A204.1 (cell line): Measurements from ENCODE around the gene COL20A1.
"Not testable (repeated sequence)": the region's sequence is repeated elsewhere in the genome, so short reads cannot be mapped to it uniquely, and the experiment has no call there.

Source experiments
- FAIRE-seq: peaks from 2 replicates; lab custom pipeline; 2012; peaks lifted over from hg19 to GRCh38; lab: Jason Lieb, UNC

The COL20A1 gene

DNA sequence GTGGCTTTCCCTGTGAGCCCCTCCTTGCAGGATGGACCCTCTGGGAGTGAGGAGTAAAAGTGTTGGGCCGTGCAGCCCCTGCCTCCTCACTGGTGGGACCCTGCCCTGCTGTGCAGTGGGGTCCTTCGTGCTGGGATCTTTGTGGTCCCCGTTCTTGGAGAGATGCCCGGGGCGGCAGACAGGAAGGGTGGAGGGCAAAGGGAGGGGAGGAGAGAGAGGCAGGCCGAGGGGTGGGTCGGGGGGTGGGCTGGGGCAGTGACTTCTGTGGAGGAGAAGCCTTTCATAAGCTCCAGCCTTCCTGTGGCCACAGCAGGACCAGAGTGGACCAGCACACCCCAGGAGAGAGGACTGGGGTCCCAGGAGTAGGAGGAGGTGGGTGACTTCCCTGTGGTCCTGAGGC lies at the start of gene COL20A1:
Gene COL20A1, plus strand, starts transcription at position 283 of the 400 bp plus-strand sequence. CDS start 1,922 bp downstream, outside the sequence.
- FAIRE-seq: no peak

DNA sequence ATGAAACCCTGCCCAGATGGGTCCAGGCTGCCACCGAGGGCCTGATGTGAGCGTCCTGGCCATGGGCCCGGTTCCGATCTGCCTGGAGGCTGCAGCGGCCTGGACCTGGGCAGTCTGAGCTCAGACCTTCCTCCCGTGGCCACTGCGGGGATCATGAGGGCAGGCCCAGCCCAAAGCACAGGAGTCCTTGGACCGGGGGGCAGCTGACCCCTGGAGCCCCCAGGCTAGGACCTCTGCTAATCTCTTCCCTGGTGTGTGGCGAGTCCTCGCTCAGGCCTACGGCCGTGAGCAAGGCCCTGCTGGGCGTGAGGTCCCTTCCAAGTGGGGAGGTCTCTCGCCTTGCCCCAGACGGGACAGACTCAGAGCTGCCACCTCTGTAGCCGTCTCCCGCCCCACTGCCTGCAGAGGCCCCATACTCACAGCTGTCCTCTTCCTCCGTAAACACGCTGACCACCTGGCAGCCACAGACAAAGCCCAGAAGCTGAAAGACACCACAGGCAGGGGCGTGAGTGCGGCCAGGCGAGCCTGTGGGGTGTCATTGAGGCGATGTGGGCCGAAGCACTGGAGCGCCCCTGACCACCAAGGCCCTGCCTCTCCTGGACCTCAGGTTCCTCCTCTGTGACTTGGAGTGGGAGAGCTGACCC lies 49.3 kb upstream of the COL20A1 start:
- FAIRE-seq: no peak

DNA sequence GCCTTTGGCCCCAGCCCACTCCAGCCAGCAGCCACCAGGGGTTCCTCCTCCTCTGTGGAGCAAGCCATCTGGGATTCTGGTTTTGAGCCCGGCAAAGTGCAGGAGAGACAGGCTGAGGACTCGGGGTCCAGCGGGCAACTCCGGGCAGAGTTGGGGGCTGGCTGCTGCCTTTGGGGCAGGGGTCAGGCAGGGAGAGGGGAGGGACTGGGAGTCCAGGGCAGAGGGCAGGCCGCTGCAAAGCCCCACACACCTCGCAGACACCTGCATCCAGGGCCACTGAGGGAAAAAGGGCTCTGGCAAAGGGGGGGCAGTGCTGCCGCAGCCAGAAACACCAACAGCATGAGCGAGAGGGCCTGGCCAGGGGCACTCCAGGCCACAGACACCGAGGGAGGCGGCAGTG lies 48.5 kb upstream of the COL20A1 start:
- FAIRE-seq: no peak

DNA sequence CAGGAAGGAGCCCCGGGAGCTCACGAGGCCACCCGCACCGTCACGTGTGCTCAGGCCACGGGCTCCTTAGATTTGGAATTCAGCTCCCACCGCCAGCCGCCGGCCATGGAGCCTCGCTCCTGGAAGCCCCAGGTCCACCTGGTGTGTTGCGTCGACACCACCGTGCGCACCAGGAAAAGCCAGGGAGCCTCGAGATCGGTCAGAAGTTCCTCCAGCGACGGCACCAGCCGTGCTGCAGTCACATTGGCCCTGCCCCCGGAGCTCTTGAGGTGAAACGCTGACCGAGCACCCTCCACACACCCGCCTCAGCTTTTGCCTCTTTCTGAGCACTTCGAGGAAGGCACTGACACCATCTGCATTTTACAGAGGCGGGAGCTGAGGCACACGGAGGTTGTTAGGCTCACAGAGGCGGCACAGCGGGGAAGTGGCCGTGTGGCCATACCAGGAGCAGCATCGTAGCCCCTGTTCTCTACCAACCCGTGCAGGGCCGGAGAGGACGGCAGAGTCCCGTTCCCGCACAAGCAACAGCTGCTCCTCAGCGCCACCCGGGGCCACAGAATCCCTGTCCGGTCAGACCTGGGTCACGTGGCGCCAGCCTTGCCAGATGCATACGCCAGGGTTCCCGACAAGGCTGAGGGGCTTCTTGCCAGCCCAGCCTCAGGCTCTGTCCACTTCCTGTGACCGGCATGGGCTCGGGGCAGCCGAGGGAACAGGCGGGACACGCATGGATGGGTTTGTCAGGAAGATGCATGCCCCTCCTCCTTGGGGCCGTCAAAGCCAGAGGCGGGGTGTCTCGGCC lies 46.3 kb upstream of the COL20A1 start:
- FAIRE-seq: no peak

DNA sequence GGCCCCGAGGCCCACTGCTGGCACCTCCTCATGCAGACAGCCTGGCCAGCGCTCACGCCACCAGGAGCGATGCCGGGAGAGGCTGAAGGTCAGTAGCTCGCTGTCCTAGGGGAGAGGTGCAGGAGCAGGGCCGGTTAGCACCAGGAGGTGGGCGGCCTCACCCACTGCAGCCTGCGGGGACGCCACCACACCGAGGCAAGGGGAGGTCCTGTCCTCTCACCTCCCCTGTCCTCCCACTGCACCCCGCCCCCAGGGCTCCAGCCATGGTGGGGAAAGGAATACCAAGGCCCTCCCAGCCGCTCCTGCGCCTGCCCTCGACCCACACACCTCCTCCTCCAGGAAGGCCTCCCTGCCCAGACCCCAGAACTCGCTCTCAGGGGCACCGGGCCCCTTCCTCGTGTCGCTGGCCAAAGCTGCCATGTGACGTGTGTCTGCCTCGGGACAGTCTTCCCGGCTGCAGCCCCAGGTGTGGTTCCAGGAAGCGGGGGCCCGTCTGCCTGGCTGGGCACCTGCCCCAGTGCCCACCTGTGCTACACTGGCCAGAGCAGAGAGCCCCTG lies 45.2 kb upstream of the COL20A1 start:
- no peak for FAIRE-seq

DNA sequence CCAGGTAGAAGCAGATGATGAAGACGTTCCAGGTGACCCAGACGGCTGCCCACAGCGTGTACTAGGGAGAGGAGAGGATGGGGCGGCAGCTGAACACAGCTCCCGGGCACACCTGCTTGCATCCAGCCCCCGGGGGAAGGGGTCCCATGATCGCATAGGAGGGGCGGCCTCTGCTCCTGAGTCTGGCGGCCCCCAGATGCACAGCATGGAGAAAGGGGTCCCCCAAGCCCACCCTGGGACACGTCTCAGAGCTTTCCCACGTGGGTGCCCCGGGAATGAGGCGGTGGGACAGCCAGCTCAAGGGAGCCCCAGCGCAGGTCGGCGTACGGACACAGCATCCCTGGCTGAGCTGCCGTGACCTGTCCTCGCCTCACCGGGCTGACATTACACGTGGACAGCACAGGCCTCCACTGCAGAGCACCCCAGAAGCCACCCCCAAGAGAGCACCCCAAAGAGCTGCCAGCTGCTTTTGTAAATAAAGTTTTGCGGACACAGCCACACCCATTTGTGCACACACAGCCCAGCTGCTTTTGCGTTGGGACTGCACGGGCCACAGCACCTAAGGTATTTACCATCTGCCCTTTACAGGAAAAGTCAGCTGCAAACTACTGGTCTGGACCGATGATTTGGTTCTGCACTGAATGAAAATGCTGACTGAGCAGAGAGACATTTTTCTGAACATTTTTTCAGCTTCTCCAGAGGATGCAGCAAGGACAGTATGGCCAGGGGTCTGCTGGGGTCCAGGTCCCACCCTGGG lies 44.0 kb upstream of the COL20A1 start:
- FAIRE-seq: no peak

DNA sequence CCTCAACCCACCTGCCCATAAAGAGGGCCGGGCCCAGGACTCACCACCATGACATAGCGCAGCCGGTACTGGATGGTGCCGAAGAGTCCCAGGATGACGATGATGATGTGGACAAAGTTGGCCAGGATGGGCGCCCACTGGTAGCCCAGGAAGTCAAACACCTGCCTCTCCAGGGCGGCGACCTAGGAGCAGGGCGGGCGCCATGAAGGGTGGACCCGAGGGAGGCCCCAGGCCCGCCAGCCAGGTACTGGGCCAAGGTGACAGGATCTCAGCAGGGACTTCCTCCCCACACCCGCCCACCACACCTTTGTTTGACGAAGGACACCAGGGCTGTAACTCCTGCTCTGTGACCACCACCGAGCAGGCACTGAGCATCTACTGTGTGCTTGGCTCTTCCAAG lies 43.1 kb upstream of the COL20A1 start:
- no peak for FAIRE-seq

DNA sequence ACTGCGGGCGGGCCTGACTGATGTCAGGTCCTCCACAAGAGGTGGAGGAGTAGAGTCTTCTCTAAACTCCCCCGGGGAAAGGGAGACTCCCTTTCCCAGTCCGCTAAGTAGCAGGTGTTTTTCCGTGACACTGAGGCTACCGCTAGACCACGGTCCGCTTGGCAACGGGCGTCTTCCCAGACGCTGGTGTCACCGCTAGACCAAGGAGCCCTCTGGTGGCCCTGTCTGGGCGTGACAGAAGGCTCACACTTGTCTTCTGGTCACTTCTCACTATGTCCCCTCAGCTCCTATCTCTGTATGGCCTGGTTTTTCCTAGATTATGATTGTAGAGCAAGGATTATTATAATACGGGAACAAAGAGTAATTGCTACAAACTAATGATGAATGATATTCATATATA lies 41.6 kb upstream of the COL20A1 start:
- FAIRE-seq: not testable (repeated sequence)

DNA sequence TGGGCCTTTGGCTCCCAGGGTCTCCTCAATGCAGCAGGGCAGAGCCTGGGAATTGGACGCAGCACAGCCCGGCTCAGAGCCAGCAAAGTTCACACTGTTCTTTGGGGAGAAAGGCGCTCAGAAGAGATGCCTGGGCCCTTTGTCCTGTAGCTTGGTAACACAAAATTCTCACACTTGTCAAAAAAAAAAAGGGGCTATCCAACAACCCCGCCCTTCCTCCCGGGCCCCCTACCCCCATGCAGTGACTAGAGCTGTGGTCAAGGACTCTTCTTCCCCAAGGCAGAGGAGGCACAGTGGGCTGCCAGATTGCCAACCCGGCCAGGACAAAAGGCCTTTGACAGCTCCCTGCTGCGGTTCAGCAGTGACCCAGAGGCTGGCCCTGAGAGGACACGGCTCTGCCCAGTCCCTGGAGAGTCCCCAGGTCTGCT lies 40.7 kb upstream of the COL20A1 start:
- no peak for FAIRE-seq

DNA sequence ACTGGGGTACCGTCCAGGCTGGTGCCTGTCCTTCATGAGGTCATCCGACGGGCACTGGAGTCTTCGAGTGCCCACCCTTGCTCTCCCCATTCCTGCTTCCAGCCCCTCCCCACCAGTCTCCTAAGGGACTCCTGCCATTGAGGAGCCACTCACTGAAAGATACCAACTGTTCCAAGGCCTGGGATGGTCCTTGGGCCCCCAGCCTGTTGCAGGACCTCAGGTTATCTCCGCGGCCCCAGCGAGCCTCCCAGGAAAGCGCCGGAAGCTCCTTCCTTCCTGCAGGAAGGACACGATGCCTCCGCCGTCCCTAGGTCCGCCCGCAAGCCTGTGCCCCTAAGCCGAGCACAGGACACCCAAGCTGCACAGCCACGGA lies 39.9 kb upstream of the COL20A1 start:
- no peak for FAIRE-seq

DNA sequence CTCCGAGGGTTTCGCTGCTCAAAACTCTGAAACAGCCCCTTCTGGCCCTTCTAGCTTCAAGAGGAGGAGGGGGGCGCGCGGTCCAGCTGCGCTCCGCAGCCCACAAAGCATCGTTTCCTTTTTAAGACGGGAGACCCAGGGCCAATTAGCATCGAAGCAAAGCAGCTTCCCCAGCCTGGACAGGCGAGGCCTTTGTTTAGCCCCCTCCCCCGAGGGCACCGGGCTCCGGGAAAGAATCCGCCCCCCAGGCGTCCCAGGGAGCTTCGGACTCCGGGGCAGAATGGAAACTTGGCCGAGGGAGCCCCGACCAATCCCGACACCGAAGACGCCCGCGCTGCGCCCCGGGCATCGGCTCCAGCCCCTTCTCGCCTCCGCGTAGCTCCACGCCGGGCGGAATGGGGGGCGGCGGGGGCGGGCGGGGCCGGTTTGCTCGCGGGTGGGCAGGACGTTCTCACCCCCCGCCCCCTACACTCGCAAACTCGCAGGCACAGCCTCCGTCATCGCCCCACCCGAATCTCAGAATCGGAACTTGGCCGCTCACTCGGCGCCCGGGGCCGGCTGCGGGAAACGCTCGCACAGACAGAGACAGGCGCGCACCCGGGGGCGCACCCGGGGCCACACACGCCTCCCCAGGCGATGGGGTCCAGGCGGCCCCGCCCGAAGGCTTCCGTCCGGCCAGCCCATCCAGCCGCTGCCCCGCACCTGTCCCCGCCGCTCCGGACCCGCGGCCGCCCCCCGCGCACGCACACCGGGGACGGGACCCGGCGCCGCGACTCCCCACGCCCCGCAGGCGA lies 39.4 kb upstream of the COL20A1 start:
- FAIRE-seq: no peak

DNA sequence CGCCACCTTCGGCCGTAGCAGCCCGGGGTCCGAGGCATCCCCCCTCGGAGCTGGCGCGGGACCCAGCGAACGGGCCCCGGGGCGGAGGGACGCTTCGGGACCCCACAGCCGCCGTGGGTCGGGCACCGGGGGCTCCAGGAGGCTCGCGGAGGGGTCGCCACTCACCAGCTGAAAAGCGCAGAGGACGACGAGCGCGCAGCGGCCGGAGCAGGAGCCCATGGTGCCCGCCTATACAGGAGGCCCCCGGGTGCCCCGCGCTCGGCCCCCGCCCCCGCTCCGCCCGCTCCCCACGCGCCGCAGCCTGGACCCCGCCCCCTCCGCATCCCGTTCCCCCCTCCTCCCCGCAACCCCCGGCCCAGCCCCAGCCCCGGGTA lies 38.8 kb upstream of the COL20A1 start, which contains the start of gene NKAIN4:
Gene NKAIN4, minus strand, starts transcription at position 232 of the 374 bp plus-strand sequence. Its CDS starts 13 bp downstream, at position 219.
- no peak for FAIRE-seq

DNA sequence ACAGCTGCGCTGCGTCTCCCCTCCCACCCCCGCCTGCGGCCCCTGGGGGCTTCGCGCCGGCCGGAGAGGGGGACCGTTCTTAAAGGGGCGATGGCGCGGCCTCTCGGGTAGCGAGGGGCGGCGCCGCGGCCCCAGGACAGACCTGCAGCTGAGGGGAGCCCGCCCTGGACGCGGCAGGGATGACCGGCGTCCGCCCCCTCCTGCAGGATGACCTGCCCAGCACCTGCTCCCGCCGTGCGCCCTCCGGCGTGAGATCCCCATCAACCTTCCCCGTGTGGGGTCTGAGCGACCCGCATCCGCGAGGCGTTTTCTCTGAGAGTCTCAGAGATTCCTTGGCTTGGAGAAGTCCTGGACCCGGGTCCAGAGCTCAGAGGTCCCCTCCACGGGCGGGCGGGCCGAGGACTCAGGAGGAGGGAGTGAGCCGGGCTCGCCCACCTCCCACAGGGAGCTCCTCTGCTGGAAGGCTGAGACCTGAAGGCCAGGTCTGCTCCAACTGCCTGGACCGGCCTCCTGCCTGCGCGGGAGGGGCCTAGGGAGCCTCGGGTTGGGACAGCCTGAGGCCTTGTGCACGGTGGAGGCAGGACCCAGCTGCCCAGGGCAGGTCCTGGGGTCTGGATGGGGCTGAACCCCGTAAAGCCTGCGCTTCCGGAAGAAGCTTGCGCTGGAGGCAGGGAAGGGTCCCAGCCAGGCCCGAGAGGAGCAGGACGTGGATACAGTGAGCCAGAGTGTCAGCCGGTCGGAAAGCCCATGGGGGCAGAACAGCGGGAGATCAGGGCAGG lies 38.2 kb upstream of the COL20A1 start:
- FAIRE-seq: no peak

DNA sequence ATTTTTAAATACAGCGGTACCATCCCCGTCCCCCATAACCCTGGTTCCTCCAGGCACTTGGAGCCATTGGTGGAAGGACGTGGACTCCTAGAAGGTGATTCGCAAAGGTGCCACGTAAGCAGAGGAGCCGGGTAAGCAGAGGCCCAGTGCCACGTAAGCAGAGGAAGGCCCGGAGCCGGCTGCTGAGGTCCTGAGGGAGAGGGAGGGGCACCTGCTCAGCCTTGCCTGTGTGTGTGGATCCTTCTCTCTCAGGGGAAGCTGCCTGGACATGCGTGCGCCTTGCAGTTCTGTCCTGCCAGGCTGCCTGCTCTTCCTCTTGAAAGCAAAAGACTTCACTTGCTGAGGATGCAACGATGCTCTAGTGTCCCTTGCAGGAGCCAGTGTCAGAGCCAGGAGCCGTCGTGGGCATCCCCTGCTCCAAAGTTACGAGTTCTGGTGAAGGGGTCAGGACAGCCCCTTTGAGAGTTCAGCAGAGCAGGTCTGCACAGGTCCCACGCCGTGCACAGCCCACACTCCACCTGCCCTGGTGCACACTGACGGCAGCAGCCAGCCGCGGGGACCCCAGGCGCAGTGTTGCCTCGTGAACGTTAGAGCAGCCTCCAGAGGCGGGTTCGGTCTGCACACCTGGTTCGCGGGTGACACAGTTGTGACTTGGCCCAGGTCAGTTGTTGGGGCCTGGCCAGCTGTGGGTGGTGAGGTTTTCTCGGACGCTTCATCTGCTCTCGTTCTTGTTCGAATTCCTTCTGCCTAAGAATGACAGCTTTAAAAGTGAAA lies 36.9 kb upstream of the COL20A1 start:
- no peak for FAIRE-seq

DNA sequence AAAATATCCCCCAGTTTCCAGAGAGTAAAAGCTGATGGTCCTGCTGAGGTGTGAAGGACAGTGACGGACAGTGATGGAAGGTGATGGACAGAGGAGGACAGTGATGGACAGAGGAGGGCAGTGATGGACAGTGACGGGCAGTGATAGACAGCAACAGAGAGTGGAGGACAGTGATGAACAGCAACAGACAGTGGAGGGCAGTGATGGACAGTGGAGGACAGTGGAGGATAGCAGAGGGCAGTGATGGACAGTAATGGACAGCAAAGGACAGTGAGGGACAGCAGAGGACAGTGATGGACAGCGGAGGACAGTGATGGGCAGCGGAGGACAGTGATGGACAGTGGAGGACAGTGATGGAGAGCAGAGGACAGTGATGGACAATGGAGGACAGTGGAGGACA lies 36.0 kb upstream of the COL20A1 start:
- FAIRE-seq: no peak

DNA sequence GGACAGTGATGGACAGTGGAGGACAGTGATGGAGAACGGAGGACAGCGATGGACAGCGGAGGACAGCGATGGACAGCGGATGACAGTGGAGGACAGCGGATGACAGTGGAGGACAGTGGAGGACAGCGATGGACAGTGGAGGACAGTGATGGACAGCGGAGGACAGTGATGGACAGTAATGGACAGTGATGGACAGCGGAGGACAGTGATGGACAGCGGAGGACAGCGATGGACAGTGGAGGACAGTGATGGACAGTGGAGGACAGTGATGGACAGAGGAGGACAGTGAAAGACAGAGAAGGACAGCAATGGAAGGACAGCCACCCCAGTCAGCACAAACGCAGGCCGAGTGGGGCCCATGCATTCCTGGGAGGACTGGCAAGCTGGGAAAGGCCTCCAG lies 35.4 kb upstream of the COL20A1 start:
- FAIRE-seq: no peak

DNA sequence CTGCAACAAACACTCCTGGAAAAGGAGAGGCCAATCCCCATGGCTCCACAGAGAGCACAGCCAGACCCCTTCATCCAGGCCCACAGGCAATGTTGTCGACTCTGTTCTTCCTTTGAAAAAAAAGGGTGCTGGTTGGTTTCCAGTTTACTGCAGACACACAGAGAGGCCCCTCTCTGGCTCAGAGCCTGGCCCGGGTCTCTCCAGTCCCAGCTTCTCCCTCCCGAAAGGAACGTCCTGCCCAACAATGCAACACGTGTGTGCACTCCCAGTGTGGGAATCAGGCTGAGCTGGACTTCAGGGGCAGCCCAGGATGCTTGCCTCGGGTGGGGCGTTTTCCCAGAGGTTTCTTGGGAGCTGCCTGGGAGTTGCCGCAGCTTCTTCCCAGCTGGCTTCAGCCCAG lies 34.2 kb upstream of the COL20A1 start:
- FAIRE-seq: no peak

DNA sequence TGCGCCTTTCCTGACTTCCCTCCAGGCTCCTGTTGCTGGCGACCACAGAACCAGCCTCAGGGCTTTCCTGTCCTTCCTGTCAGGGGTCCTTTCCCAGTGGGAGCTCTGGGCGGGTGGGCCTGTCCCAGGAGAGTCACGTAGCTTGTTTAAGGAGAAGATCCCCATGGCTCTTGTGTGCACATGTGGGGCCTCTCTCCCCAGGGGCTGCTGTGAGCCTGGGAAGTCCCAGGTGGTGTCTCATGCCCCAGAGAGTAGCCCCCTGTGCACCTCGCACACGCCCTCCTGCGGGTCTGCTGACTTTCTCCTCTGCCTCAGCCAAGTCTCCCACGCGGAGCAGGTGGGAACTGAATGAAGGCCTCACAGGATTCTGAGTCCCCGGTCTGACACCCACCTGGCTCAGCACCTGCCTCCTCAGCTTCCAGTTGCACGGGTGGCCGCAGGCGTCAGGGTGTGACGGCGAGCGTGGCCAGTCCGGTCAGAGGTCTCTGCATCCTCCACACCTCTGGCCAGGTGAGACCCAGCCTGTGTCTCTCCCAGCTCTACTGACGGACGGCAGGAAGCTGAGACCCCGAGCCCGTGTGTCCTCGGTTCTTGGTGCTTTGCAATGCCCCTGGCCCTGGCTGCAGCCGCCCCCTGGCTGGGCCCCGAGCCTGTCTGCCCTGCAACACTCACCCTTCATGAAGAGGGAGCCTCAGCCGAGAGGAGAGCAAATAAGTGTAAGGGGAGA lies 33.1 kb upstream of the COL20A1 start:
- FAIRE-seq: no peak

DNA sequence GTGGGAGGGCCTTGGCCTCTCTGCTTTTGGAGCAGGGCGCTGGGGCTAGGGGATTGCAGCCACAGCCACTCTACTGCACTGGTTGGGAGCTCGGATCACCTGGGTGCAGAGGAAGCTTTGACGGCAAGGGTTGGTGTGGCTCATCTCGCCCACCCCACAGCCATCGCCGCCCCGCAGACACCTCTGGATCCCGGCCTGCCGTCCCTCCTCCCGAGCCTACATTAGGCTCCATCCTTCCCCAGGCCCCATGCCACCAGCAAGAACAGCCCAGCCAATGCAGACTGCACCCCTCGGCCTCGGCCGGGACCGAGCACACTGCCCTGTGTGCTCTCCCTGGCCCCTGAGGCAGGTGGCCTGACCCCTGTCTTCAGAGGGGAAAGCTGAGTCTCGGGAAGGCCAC lies 32.5 kb upstream of the COL20A1 start:
- FAIRE-seq: no peak
